ENCODE data around the gene TSPEAR.

Gene TSPEAR

GRCh38 chr21:44537930-44538911 is 173.2 kb downstream of the TSPEAR start:
- no peaks in the 10 kb centered on the region for H3K4me1 Mint-ChIP-seq
- no peaks in the 10 kb centered on the region for H3K36me3 Mint-ChIP-seq
- no peak overlapping the region for H3K4me3 Mint-ChIP-seq
- H3K9me3 Mint-ChIP-seq: no peaks in the 10 kb centered on the region
- H3K27ac Mint-ChIP-seq: no peak overlapping the region
- H3K27me3 Mint-ChIP-seq: no peaks in the 10 kb centered on the region

- no peaks in the 10 kb centered on the region for H3K4me1 Mint-ChIP-seq
- H3K27me3 Mint-ChIP-seq: no peaks in the 10 kb centered on the region
- no peak overlapping the region for H3K27ac Mint-ChIP-seq
- no peaks in the 10 kb centered on the region for H3K36me3 Mint-ChIP-seq
- no peaks in the 10 kb centered on the region for H3K9me3 Mint-ChIP-seq
- H3K4me3 Mint-ChIP-seq: no peak overlapping the region
Measured at GRCh38 chr21:44535963-44536362, 175.4 kb downstream of the TSPEAR start.

DNA sequence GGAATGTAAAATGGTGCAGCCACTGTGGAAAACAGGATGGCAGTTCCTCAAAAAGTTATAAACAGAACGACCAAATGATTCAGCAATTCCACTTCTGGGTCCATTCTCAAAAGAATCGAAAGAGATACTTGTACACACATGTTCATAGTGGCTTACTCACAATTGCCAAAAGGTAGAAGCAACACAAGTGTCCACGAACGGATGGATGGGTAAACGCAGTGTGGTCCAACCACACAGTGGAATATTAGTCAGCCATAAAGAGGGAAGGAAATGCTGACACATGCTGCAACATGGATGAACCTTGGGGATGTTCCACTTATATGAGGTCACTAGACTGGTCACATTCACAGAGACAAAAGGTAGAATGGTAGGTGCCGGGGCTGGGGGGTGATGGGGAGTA is 176.7 kb downstream of the TSPEAR start:
- H3K27me3 Mint-ChIP-seq: no peaks in the 10 kb centered on the region
- H3K4me1 Mint-ChIP-seq: no peaks in the 10 kb centered on the region
- H3K9me3 Mint-ChIP-seq: no peaks in the 10 kb centered on the region
- H3K27ac Mint-ChIP-seq: peak overlapping the region; percentile 41
- H3K4me3 Mint-ChIP-seq: no peak overlapping the region
- no peaks in the 10 kb centered on the region for H3K36me3 Mint-ChIP-seq

DNA sequence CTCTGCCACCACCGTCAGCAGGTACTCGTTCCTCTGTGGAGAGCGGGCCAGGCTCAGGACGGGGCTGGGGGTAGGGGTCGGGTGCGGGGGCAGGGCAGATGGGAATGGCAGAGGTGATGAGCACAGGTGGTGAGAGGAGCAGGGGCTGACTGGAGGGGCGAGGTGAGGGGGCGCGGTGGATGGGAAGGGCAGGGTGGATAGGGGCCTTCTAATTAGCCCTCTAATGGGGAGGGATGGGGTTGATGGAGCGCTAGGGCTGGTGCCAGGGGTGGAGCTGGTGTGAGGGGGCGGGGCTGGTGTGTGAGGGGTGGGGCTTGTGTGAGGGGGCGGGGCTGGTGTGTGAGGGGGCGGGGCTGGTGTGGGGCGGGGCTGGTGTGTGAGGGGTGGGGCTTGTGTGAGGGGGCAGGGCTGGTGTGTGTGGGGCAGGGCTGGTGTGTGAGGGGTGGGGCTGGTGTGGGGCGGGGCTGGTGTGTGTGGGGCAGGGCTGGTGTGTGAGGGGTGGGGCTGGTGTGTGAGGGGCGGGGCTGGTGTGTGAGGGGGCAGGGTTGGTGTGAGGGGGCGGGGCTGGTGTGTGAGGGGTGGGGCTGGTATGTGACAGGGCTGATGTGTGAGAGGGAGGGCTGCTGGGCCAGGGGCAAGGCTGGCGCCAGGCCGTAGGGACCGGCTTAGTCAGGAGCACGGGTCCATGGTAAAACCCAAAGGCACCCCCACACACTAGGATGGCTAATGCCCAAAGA is 177.3 kb downstream of the TSPEAR start:
- H3K4me1 Mint-ChIP-seq: no peaks in the 10 kb centered on the region
- no peaks in the 10 kb centered on the region for H3K27me3 Mint-ChIP-seq

GRCh38 chr21:44533121-44533890 is 178.1 kb downstream of the TSPEAR start:
- Mint-ChIP-seq H3K27me3 (no peaks in the 10 kb centered on the region), H3K9me3 (no peaks in the 10 kb centered on the region), H3K4me3 (no peak overlapping the region), H3K4me1 (no peaks in the 10 kb centered on the region), H3K27ac (no peak overlapping the region), H3K36me3 (no peaks in the 10 kb centered on the region)

More for the DNA sequence above, 177.3 kb downstream of the TSPEAR start:
- H3K9me3 Mint-ChIP-seq: no peaks in the 10 kb centered on the region
- no peaks in the 10 kb centered on the region for H3K36me3 Mint-ChIP-seq
- H3K27ac Mint-ChIP-seq: no peak overlapping the region
- no peak overlapping the region for H3K4me3 Mint-ChIP-seq

DNA sequence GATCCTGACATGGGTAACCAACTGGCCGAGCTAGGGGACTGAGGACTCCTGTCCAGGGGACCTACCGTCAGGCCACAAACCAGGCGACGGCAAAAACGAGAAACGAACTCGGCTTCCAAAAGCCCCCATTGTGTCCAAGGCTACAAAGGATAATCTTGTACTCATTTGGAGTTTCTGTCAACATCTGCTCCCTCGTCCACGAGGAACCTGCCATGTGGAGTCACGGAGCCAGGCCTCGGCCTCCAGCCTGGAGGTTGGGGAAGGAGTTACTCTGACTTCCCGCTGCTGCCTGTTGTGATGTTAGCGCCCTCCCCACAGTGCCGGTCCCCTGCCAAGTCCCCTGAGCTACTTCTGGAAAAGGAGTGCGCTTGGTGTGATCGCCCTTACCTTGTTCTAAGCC is 178.7 kb downstream of the TSPEAR start:
- no peaks in the 10 kb centered on the region for H3K27me3 Mint-ChIP-seq
- H3K36me3 Mint-ChIP-seq: no peaks in the 10 kb centered on the region
- no peak overlapping the region for H3K27ac Mint-ChIP-seq
- H3K4me3 Mint-ChIP-seq: no peak overlapping the region
- H3K4me1 Mint-ChIP-seq: no peaks in the 10 kb centered on the region
- H3K9me3 Mint-ChIP-seq: no peaks in the 10 kb centered on the region

DNA sequence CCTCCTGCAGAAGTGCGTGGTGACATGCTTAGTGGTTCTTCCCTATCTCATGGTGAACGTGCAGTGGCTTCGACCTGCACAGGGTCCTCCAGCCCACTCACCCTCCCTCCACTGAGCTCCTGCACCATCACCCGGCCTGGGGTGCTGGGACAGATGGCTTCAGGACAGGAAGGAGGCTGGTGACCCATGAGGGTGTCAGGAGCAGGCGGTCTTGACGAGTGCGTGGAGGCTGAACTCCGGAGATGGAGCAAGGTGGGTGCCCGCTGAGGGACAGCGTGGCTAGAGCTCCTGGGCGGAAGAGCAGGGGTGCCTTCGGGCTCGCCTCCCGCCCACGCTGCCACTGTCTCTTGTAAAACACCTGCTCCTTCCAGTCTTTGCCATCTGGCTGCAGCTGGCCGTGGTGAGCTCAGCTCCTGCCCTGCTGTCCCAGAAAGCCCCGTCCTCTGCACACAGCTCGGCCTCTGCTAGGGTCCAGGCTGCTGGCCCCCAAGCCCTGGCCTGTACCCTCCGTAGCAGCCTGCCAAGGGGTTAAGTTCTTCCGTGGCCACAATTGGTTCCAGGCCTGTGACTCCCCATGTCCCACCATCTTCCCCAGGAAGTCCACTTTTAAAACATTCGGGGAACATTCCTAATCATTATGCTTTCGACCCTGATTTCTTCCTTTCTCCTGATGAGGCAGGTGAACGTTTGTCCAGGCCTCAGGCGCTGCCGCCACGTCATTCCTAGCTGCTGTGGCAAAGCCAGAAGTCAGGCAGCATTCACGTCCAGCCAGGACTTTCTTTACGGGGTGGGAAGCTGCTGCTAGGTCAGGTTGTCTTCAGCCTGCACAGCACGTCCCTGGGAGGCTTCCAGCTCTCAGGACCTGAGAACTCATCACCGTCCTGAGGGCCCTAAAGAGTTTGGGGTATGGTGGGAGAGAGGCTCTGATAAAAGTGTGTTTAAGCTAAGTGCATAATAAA is 179.5 kb downstream of the TSPEAR start:
- H3K36me3 Mint-ChIP-seq: no peaks in the 10 kb centered on the region
- H3K27me3 Mint-ChIP-seq: no peaks in the 10 kb centered on the region
- no peaks in the 10 kb centered on the region for H3K4me1 Mint-ChIP-seq
- no peak overlapping the region for H3K27ac Mint-ChIP-seq
- H3K4me3 Mint-ChIP-seq: no peak overlapping the region
- no peaks in the 10 kb centered on the region for H3K9me3 Mint-ChIP-seq

DNA sequence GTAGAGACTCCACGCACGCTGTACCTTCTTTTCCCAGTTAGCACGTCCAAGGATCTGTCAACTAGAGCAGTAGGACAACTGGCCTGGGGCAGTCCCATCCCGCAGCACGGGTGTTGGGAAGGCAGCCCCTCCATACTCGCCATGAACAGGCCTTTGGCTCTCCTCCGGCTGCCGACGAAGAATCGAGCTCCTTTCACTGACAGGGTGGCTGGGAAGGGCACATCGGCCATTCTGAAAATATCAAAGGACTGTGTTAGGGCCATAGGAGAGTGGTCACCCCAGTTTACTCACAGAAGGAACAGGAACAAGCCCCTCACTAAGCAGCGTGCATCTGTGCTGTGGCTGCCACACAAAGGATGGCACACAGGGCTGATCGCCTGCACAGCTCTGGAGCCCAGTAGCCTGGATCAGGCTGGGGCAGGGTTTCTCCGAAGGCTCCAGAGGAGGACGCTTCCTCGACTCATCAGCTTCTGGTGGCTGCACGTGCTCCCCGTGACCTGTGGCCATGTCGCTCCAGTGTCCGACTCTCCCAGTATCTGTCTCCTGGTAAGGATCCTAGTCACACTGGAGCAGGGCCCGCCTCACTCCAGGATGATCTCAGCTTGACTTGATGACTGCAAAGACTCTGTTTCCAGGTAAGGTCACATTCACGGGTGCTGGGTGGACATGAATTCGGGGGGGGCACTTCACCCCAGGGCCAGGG is 180.3 kb downstream of the TSPEAR start:
- H3K9me3 Mint-ChIP-seq: no peaks in the 10 kb centered on the region
- no peak overlapping the region for H3K4me3 Mint-ChIP-seq
- no peaks in the 10 kb centered on the region for H3K4me1 Mint-ChIP-seq
- H3K27ac Mint-ChIP-seq: no peak overlapping the region
- no peaks in the 10 kb centered on the region for H3K27me3 Mint-ChIP-seq
- no peaks in the 10 kb centered on the region for H3K36me3 Mint-ChIP-seq

GRCh38 chr21:44530221-44530902 is 181.0 kb downstream of the TSPEAR start:
- H3K4me1 Mint-ChIP-seq: no peaks in the 10 kb centered on the region
- no peaks in the 10 kb centered on the region for H3K9me3 Mint-ChIP-seq
- no peak overlapping the region for H3K4me3 Mint-ChIP-seq
- H3K27me3 Mint-ChIP-seq: no peaks in the 10 kb centered on the region
- H3K36me3 Mint-ChIP-seq: no peaks in the 10 kb centered on the region
- peak overlapping the region; percentile 0 for H3K27ac Mint-ChIP-seq

GRCh38 chr21:44529503-44530125 is 181.8 kb downstream of the TSPEAR start:
- H3K27me3 Mint-ChIP-seq: no peaks in the 10 kb centered on the region
- H3K27ac Mint-ChIP-seq: no peak overlapping the region
- no peaks in the 10 kb centered on the region for H3K36me3 Mint-ChIP-seq
- no peaks in the 10 kb centered on the region for H3K4me1 Mint-ChIP-seq
- H3K9me3 Mint-ChIP-seq: no peaks in the 10 kb centered on the region
- H3K4me3 Mint-ChIP-seq: no peak overlapping the region

GRCh38 chr21:44529011-44529421 is 182.4 kb downstream of the TSPEAR start:
- Mint-ChIP-seq H3K4me1 (no peaks in the 10 kb centered on the region), H3K27ac (no peak overlapping the region), H3K9me3 (no peaks in the 10 kb centered on the region), H3K27me3 (no peaks in the 10 kb centered on the region), H3K36me3 (no peaks in the 10 kb centered on the region), H3K4me3 (no peak overlapping the region)

DNA sequence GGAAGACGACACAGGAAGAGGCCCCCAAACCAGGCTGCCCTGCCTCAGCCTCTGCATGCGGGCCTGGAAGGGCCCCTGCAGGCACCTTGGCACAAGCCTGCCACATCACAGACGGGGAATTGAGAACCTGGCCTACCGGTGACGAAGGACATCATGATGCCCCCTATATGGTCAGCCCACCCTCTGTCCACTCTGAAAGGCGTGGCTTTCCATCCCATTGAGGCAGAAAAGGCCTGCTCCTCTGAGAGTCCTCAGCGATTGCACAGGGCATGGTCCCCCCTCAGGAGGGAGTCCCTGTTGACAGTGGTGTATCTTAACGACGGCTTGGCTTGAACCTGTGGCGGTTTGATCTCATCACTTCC is 182.8 kb downstream of the TSPEAR start:
- no peaks in the 10 kb centered on the region for H3K9me3 Mint-ChIP-seq
- no peaks in the 10 kb centered on the region for H3K4me1 Mint-ChIP-seq
- H3K36me3 Mint-ChIP-seq: no peaks in the 10 kb centered on the region
- H3K27me3 Mint-ChIP-seq: no peaks in the 10 kb centered on the region
- H3K4me3 Mint-ChIP-seq: no peak overlapping the region
- H3K27ac Mint-ChIP-seq: no peak overlapping the region

- Mint-ChIP-seq H3K27me3 (no peaks in the 10 kb centered on the region), H3K27ac (no peak overlapping the region), H3K9me3 (no peaks in the 10 kb centered on the region), H3K4me3 (no peak overlapping the region), H3K36me3 (no peaks in the 10 kb centered on the region), H3K4me1 (no peaks in the 10 kb centered on the region)
Measured at GRCh38 chr21:44527983-44528633, 183.3 kb downstream of the TSPEAR start.

Measured in activated naive CD4-positive, alpha-beta T cell treated with anti-CD3 and anti-CD28 coated beads, Interleukin-2, amount 50 U/mL, for 24 hours (primary cell).